GM12891 (cell line): ENCODE results near the gene ROBO2.

ENCODE experiments used
- PAX5 ChIP-seq: IDR thresholded peaks from 2 replicates; pipeline ENCODE4 v1.6.1; 2011; ENCODE audit warnings: low read length, moderate library complexity, mild to moderate bottlenecking; ENCODE audit not compliant: insufficient read depth, severe bottlenecking
- POLR2A ChIP-seq: IDR thresholded peaks from 2 replicates; pipeline ENCODE4 v1.6.1; 2011; ENCODE audit warnings: low read depth, low read length, control low read depth
- POLR2AphosphoS5 ChIP-seq: IDR thresholded peaks from 2 replicates; pipeline ENCODE4 v1.6.1; 2011; ENCODE audit warnings: low read depth, low read length, control low read depth
- TAF1 ChIP-seq: IDR thresholded peaks from 2 replicates; pipeline ENCODE4 v1.6.1; 2011; ENCODE audit warnings: low read depth, low read length, control low read depth

DNA sequence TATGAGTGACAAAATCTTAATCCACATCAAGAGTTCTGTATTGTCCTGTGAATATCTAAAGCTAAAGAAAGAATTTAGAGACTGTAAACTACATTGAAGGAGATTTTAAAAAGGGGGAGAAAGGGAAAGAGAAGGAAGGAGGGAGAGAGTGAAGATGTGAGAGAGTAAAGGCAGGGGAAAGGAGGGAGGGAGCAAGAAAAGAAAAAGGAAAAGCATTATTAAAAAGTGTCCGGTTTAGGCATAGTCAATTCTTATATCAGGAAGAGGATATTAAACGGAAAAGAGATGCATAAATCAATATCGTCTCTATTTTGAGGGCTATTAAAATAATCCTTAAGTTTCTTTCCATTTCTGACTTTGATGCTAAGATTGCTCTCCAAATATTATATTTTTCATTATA, 332.1 kb downstream of the ROBO2 start:
- TF ChIP-seq POLR2AphosphoS5, result no peak
- no peak for TF ChIP-seq POLR2A
- TF ChIP-seq TAF1, result no peak
- TF ChIP-seq PAX5, result no peak
